NCI-H446 treated with DMSO at 0.1 percent for 48 hours (cell line): ENCODE results near the gene KAZN.

Experiments used
- DNase-seq: peaks from one replicate; lab custom pipeline; 2025; lab: John Stamatoyannopoulos, UW

KAZN gene

GRCh38 chr1:15063346-15063745 is 464.9 kb downstream of the KAZN start:
- no peak for DNase-seq

GRCh38 chr1:15063783-15064182 is 465.3 kb downstream of the KAZN start:
- no peak for DNase-seq

GRCh38 chr1:15064217-15064929 is 465.9 kb downstream of the KAZN start:
- no peak for DNase-seq

GRCh38 chr1:15065291-15065690 is 466.8 kb downstream of the KAZN start:
- DNase-seq, result no peak

GRCh38 chr1:15065736-15066135 is 467.3 kb downstream of the KAZN start:
- DNase-seq, result no peak

GRCh38 chr1:15066191-15066590 is 467.7 kb downstream of the KAZN start:
- DNase-seq, result no peak

GRCh38 chr1:15067148-15067547 is 468.7 kb downstream of the KAZN start:
- DNase-seq, result no peak

- DNase-seq, result no peak
Observed at GRCh38 chr1:15068152-15068551, 469.7 kb downstream of the KAZN start.

- DNase-seq, result no peak
Observed at GRCh38 chr1:15068997-15069396, 470.5 kb downstream of the KAZN start.

GRCh38 chr1:15070145-15070748 is 471.8 kb downstream of the KAZN start:
- peak; percentile 8 for DNase-seq

GRCh38 chr1:15071936-15072335 is 473.5 kb downstream of the KAZN start:
- DNase-seq, result no peak

- no peak for DNase-seq
Observed at GRCh38 chr1:15073799-15074308, 475.4 kb downstream of the KAZN start.

GRCh38 chr1:15075175-15075574 is 476.7 kb downstream of the KAZN start:
- no peak for DNase-seq

GRCh38 chr1:15075817-15076216 is 477.3 kb downstream of the KAZN start:
- DNase-seq, result no peak

- no peak for DNase-seq
Observed at GRCh38 chr1:15076807-15077206, 478.3 kb downstream of the KAZN start.

GRCh38 chr1:15077384-15077783 is 478.9 kb downstream of the KAZN start:
- no peak for DNase-seq

GRCh38 chr1:15080328-15081007 is 482.0 kb downstream of the KAZN start:
- no peak for DNase-seq

GRCh38 chr1:15081102-15081501 is 482.6 kb downstream of the KAZN start:
- no peak for DNase-seq

GRCh38 chr1:15083578-15083977 is 485.1 kb downstream of the KAZN start:
- no peak for DNase-seq

GRCh38 chr1:15088281-15088971 is 489.9 kb downstream of the KAZN start:
- DNase-seq, result no peak

GRCh38 chr1:15089258-15089992 is 490.9 kb downstream of the KAZN start:
- no peak for DNase-seq

GRCh38 chr1:15090373-15090772 is 491.9 kb downstream of the KAZN start:
- no peak for DNase-seq
